Activated T-cell treated with anti-CD3 and anti-CD28 coated beads, Interleukin-2, amount 50 U/mL, for 1 hour (primary cell): ENCODE measurements around the gene TIMM23.
"Not testable (repeated sequence)": the region's sequence is repeated elsewhere in the genome, so short reads cannot be mapped to it uniquely, and the experiment has no call there.

Experiments used
- DNase-seq: peaks from one replicate; pipeline ENCODE4 v3.0.0-alpha.2; 2020

TIMM23 gene

GRCh38 chr10:45997994-45998763, 25.9 kb downstream of the TIMM23 start:
- no peak for DNase-seq

GRCh38 chr10:45999955-46000354, 27.7 kb downstream of the TIMM23 start:
- DNase-seq = not testable (repeated sequence)

- DNase-seq = no peak
Measured at GRCh38 chr10:46000538-46000937, 28.2 kb downstream of the TIMM23 start.

GRCh38 chr10:46001187-46001756, 29.0 kb downstream of the TIMM23 start:
- no peak for DNase-seq

GRCh38 chr10:46002189-46002687, 29.9 kb downstream of the TIMM23 start:
- not testable (repeated sequence) for DNase-seq

GRCh38 chr10:46002916-46003693, 30.8 kb downstream of the TIMM23 start:
- DNase-seq = no peak

GRCh38 chr10:46004963-46005362, 32.7 kb downstream of the TIMM23 start:
- no peak for DNase-seq

- no peak for DNase-seq
Measured at GRCh38 chr10:46005383-46005782, 33.1 kb downstream of the TIMM23 start.

GRCh38 chr10:46006219-46006618, 33.9 kb downstream of the TIMM23 start:
- no peak for DNase-seq

GRCh38 chr10:46012746-46013145, 40.5 kb downstream of the TIMM23 start:
- no peak for DNase-seq

GRCh38 chr10:46014206-46014605, 41.9 kb downstream of the TIMM23 start:
- no peak for DNase-seq

DNA sequence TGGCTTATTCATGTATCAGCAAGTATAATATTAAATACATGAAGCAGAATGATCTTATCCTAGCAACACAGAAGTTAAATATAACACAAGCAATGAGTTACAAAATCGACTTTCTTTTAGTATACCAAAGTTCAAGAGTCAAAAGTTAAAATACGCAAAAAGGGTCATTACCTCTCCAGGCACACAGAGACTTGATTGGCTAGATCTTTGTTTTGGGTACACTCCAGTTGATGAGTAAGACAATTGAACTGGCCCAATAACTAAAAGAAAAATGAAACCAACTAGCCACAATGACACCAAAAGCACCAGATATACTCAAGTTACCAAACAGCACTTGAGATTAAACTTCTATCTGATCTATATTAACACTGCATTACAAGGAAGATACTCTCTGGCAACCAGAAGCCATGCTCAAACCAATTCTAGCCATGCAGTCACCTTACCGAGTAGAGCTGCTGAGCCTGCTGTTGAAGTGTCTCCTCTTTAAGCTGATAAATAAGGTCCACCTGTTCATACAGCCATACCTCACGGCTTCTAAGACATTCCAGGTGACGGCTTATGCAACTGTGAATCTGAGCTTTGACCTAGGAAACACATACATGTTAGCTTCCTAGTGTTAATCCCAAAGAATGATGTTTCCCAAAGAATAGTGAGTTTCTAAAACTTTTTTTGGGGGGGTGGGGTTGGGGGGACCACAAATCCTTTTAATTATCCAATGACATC, 42.6 kb downstream of the TIMM23 start:
- DNase-seq = no peak

GRCh38 chr10:46016190-46016589, 43.9 kb downstream of the TIMM23 start:
- no peak for DNase-seq

GRCh38 chr10:46016811-46017210, 44.5 kb downstream of the TIMM23 start:
- DNase-seq = no peak

DNA sequence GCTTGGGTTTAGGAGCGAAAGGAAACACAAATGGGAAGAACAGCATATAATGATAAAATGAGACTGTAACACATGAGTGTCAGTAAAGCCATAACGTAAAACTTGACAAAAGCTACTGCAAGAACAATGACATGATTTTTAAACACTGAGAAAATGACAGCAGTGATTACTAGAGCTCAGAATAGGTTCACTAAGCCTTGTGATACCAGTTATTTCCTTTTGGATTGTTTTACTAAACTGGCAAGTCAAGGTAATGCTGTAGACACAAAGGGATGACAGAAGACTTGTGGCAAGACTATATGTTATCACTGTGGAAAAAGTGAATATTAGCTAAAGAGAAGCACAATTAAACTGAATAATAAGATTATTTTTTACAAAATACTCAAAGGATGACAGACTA, 45.4 kb downstream of the TIMM23 start:
- no peak for DNase-seq

- no peak for DNase-seq
Measured at GRCh38 chr10:46018453-46019176, 46.3 kb downstream of the TIMM23 start.

- no peak for DNase-seq
Measured at GRCh38 chr10:46019177-46019528, 46.9 kb downstream of the TIMM23 start.

DNA sequence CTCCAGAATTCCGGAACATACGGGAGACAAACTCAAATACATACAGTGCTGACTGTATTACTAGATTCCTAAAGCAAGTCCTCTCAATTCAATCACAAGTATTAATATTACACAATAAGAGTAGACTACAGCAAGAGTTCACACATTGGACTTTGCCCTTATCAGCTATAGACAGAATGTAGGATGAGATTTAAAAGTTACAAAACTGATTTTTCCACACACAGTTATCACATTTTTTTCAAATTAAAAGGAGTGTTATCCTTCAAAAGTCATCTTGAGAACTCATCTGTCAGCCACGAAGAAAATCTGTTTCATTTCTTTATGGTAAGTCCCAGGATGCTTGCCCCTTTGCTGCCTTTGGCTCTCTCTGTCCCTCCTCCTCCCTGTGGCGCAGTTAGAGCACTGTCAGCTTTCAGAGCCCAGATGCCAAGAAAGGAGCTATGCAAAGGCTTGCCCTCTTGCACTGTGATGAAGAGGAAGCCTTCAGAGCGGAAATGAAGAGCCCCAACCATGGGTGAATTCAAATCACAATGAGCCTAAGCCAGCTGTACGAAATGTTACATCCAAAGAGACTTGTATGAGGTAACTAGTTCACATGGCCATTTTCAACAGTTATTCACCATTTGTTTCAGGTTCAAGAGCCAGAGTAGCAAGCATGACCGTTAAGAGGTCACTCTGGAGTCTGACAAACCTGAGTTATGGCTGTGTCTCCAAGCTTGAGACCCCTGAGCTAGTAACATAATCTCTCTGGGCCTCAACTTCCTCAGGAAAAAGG, 47.5 kb downstream of the TIMM23 start:
- no peak for DNase-seq

DNA sequence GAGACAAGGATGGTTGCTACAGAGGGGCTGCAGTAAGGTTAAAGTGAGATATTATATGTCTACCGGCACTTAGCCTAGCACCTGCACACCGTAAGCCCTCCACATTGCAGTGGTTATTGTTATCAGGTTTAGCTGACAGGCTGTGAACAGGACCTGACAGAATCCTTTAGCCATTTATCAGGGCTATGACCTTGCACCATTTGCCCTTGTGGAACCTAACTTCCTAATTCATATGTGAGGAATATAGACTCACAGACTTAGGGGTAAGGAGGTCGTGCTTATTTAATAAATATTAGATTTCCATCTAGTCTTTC, 48.0 kb downstream of the TIMM23 start:
- DNase-seq = no peak

- peak; percentile 83 for DNase-seq
Measured at GRCh38 chr10:46022978-46023702, 50.9 kb downstream of the TIMM23 start.

DNA sequence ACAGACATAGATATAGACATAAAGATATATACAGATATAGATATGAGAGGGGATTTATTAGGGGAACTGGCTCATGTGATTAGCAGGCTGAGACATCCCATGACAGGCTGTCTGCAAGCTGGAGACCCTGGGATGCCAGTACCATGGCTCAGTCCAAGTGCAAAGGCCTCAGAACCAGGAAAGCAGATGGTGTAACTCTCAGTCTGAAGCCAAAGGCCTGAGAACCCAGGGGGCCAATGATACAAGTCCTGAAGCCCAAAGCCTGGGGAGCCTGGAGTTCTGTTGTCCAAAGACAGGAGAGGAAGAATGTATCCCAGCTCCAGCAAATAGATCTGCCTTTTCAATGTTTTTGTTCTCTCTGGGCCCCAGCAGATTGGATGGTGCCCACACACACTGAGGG, 52.7 kb downstream of the TIMM23 start:
- DNase-seq = no peak
